ENCODE results near the gene ATF3. TPM values are rescaled to one million over a fixed set of nuclear protein-coding genes. Genes with fewer than 3 reads are reported as not detected.

Gene ATF3
- total RNA-seq (1 to 10 TPM; 1.1 to 5.4 TPM), polyA plus RNA-seq (1 to 10 TPM; 5.6 to 8.8 TPM)

DNA sequence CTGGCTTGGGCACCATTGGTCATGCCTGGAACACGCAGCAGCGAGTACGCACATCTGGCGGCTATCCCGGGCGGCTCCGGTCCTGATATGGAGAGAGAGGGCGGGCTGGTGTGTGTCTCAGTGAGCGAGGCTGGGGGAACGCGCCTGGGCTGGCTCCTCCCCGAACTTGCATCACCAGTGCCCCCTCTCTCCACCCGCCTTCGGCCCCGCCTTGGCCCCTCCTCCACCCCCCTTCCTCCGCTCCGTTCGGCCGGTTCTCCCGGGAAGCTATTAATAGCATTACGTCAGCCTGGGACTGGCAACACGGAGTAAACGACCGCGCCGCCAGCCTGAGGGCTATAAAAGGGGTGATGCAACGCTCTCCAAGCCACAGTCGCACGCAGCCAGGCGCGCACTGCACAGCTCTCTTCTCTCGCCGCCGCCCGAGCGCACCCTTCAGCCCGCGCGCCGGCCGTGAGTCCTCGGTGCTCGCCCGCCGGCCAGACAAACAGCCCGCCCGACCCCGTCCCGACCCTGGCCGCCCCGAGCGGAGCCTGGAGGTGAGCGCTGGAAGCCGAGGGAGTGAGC is at the start of gene ATF3:
TSS of gene ATF3 (plus strand) at position 370 of the 567 bp plus-strand sequence. CDS start 6,261 bp downstream, outside the sequence.
- H3K4me3 ChIP-seq (ENCODE audit: low read depth in 1 of 3, low read length in 3 of 3): peak within 1 kb of the TSS; percentile 72 to 80 (median 78)
- peak within 1 kb of the TSS; percentile 97 to 99 for H3K27ac ChIP-seq (ENCODE audit: low read depth in 1 of 2, low read length in 2 of 2)
- no peaks in the 10 kb centered on the region for H3K36me3 ChIP-seq (ENCODE audit: control insufficient read depth in 4 of 4, insufficient read depth in 3 of 4, low read depth in 1 of 4, low read length in 3 of 4)
- peak; percentile 82 for TF ChIP-seq YY1 (IDR thresholded peaks at IDR 0.05)
- peak; percentile 79 to 88 for TF ChIP-seq JUND (IDR thresholded peaks at IDR 0.05)
- peak in 1 of 2 donors; percentile 88 for TF ChIP-seq RXRA (IDR thresholded peaks at IDR 0.05)
- peak; percentile 93 for TF ChIP-seq TAF1 (conservative IDR thresholded peaks at IDR 0.05)
- TF ChIP-seq CTCF (IDR thresholded peaks at IDR 0.05; ENCODE audit: low read depth, low read length, missing input control): no peak
- no peak for TF ChIP-seq GABPA (IDR thresholded peaks at IDR 0.05 in 1 of 2, conservative IDR thresholded peaks at IDR 0.05 in 1 of 2)
- TF ChIP-seq, protein P1, sequence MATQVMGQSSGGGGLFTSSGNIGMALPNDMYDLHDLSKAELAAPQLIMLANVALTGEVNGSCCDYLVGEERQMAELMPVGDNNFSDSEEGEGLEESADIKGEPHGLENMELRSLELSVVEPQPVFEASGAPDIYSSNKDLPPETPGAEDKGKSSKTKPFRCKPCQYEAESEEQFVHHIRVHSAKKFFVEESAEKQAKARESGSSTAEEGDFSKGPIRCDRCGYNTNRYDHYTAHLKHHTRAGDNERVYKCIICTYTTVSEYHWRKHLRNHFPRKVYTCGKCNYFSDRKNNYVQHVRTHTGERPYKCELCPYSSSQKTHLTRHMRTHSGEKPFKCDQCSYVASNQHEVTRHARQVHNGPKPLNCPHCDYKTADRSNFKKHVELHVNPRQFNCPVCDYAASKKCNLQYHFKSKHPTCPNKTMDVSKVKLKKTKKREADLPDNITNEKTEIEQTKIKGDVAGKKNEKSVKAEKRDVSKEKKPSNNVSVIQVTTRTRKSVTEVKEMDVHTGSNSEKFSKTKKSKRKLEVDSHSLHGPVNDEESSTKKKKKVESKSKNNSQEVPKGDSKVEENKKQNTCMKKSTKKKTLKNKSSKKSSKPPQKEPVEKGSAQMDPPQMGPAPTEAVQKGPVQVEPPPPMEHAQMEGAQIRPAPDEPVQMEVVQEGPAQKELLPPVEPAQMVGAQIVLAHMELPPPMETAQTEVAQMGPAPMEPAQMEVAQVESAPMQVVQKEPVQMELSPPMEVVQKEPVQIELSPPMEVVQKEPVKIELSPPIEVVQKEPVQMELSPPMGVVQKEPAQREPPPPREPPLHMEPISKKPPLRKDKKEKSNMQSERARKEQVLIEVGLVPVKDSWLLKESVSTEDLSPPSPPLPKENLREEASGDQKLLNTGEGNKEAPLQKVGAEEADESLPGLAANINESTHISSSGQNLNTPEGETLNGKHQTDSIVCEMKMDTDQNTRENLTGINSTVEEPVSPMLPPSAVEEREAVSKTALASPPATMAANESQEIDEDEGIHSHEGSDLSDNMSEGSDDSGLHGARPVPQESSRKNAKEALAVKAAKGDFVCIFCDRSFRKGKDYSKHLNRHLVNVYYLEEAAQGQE (IDR thresholded peaks at IDR 0.05): peak; percentile 76
- TF ChIP-seq, protein P2, sequence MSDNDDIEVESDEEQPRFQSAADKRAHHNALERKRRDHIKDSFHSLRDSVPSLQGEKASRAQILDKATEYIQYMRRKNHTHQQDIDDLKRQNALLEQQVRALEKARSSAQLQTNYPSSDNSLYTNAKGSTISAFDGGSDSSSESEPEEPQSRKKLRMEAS (IDR thresholded peaks at IDR 0.05): peak; percentile 73
- peak; percentile 81 for TF ChIP-seq ZBTB33 (IDR thresholded peaks at IDR 0.05)
- TF ChIP-seq HNF4A (conservative IDR thresholded peaks at IDR 0.05): peak; percentile 50 to 59
- peak; percentile 17 for TF ChIP-seq FOXA2 (IDR thresholded peaks at IDR 0.05)
- TF ChIP-seq HNF4G (IDR thresholded peaks at IDR 0.05): no peak
- TF ChIP-seq, protein P3, sequence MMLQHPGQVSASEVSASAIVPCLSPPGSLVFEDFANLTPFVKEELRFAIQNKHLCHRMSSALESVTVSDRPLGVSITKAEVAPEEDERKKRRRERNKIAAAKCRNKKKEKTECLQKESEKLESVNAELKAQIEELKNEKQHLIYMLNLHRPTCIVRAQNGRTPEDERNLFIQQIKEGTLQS (IDR thresholded peaks at IDR 0.05): peak; percentile 99
- TF ChIP-seq NR2F2 (IDR thresholded peaks at IDR 0.05): peak; percentile 29
- peak; percentile 85 for TF ChIP-seq SP1 (IDR thresholded peaks at IDR 0.05)
- TF ChIP-seq EGR1 (IDR thresholded peaks at IDR 0.05; ENCODE audit: low read depth in 2 of 2): no peak
- TF ChIP-seq RAD21 (IDR thresholded peaks at IDR 0.05): peak in 1 of 2 donors; percentile 35
- no peak for TF ChIP-seq FOXA1 (IDR thresholded peaks at IDR 0.05)
- peak; percentile 87 for DNase-seq (ENCODE audit: low spot score)
- peak within 1 kb of the TSS; percentile 98 to 99 for H3K9ac ChIP-seq (ENCODE audit: low read depth in 1 of 2, low read length in 2 of 2)
- no peaks in the 10 kb centered on the region for H3K9me3 ChIP-seq (ENCODE audit: control insufficient read depth in 4 of 4, low read length in 3 of 4)
- H3K27me3 ChIP-seq (ENCODE audit: control insufficient read depth in 4 of 4, insufficient read depth in 4 of 4, low read length in 3 of 4): no peaks in the 10 kb centered on the region
- H3K4me1 ChIP-seq (ENCODE audit: control insufficient read depth in 4 of 4, insufficient read depth in 4 of 4, low read length in 3 of 4): peaks cover 0 to 19% (median 6%) of the 10 kb centered on the region in 4 donors
- under 1% methylated on average over 54 of the region's 54 CpGs for WGBS
